ENCODE measurements around the gene RLN3.

Gene RLN3

DNA sequence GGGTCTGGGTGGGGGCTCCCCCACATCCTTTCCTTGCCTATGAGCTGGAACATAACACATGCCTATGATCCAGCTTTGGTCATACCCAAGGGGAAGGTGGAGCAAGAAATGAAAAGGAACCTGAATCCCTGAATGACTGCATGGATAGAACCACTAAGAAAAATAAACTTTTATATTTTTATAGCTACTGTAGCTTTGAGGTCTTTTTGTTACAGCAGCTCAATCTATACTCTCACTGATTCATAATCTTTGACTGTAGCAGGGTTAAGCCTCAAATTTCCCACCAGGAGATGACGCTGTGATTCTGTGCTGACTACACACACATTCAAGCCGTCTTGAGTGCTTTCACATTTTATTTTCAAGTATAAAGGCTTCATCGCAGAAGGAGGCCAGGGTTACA, 25.1 kb downstream of the RLN3 start:
- Histone ChIP-seq H3K36me3 (ENCODE audit: control insufficient read depth in 2 of 2, insufficient read depth in 2 of 2, low read length in 2 of 2) (peaks cover 0 to 2% of the 10 kb centered on the region in 2 donors), H3K4me3 (ENCODE audit: low read length in 2 of 2) (no peak overlapping the region), H3K27me3 (ENCODE audit: control insufficient read depth in 2 of 2, insufficient read depth in 2 of 2, low read length in 2 of 2) (no peaks in the 10 kb centered on the region), H3K9ac (ENCODE audit: low read depth in 1 of 2, low read length in 2 of 2) (no peak overlapping the region), H3K9me3 (ENCODE audit: control insufficient read depth in 2 of 2, low read length in 2 of 2) (no peaks in the 10 kb centered on the region), H3K4me1 (ENCODE audit: control insufficient read depth in 2 of 2, insufficient read depth in 2 of 2, low read length in 2 of 2) (peaks cover 0 to 3% of the 10 kb centered on the region in 2 donors), H3K27ac (ENCODE audit: low read depth in 2 of 2, low read length in 2 of 2) (no peak overlapping the region)

DNA sequence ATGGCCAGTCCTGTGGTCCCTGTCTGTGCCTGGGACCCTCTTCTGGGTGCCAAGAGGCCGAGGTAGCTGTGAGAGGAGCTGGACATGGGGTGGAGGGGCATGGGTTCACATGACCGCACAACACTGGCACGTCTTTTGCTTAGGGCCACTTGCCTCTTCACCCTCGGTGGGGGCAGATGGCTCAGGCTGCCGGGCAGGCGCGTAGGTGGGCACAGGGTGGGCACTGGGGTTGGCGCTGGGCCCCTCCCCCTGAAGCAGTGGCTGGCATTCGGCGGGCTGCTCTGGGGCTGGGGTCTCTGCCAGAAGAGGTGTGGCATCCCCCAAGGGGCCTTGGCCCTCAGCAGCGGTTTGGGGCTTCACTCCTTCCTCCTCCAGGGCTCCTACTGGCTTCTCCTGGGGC, 25.6 kb downstream of the RLN3 start:
- H3K36me3 ChIP-seq (ENCODE audit: control insufficient read depth in 2 of 2, insufficient read depth in 2 of 2, low read length in 2 of 2): peaks cover 0 to 2% of the 10 kb centered on the region in 2 donors

DNA sequence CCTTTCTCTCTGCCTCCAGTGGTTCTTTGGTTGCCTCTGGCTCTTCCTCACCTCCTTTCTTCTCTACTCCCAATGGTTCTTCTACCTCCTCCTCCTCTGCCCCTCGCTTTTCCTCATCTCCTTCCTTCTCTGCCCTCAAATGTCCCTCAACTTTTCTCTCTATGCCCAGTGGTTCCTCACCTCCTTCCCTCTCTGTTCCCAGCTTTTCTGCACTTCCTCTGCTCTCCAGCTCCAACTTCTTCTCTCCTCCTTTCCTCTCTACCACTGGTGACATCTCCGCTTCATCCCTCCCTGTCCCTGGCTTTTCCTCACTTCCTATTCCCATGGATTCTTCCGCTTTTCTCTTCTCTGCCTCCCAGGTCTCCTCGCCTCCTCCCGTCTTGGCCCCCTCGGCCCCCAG, 26.2 kb downstream of the RLN3 start:
- H3K9ac ChIP-seq (ENCODE audit: low read depth in 1 of 2, low read length in 2 of 2): no peak overlapping the region
- no peak overlapping the region for H3K4me3 ChIP-seq (ENCODE audit: low read length in 2 of 2)
- H3K9me3 ChIP-seq (ENCODE audit: control insufficient read depth in 2 of 2, low read length in 2 of 2): no peaks in the 10 kb centered on the region
- peaks cover 0 to 2% of the 10 kb centered on the region in 2 donors for H3K36me3 ChIP-seq (ENCODE audit: control insufficient read depth in 2 of 2, insufficient read depth in 2 of 2, low read length in 2 of 2)
- peaks cover 3 to 4% of the 10 kb centered on the region in 2 donors for H3K27me3 ChIP-seq (ENCODE audit: control insufficient read depth in 2 of 2, insufficient read depth in 2 of 2, low read length in 2 of 2)
- peaks cover 0 to 4% of the 10 kb centered on the region in 2 donors for H3K4me1 ChIP-seq (ENCODE audit: control insufficient read depth in 2 of 2, insufficient read depth in 2 of 2, low read length in 2 of 2)
- H3K27ac ChIP-seq (ENCODE audit: low read depth in 2 of 2, low read length in 2 of 2): no peak overlapping the region

More for the DNA sequence above, 25.6 kb downstream of the RLN3 start:
- H3K4me1 ChIP-seq (ENCODE audit: control insufficient read depth in 2 of 2, insufficient read depth in 2 of 2, low read length in 2 of 2): peaks cover 0 to 4% of the 10 kb centered on the region in 2 donors
- no peaks in the 10 kb centered on the region for H3K9me3 ChIP-seq (ENCODE audit: control insufficient read depth in 2 of 2, low read length in 2 of 2)
- no peak overlapping the region for H3K9ac ChIP-seq (ENCODE audit: low read depth in 1 of 2, low read length in 2 of 2)
- no peak overlapping the region for H3K27ac ChIP-seq (ENCODE audit: low read depth in 2 of 2, low read length in 2 of 2)
- H3K27me3 ChIP-seq (ENCODE audit: control insufficient read depth in 2 of 2, insufficient read depth in 2 of 2, low read length in 2 of 2): peaks cover 1 to 3% of the 10 kb centered on the region in 2 donors
- no peak overlapping the region for H3K4me3 ChIP-seq (ENCODE audit: low read length in 2 of 2)

DNA sequence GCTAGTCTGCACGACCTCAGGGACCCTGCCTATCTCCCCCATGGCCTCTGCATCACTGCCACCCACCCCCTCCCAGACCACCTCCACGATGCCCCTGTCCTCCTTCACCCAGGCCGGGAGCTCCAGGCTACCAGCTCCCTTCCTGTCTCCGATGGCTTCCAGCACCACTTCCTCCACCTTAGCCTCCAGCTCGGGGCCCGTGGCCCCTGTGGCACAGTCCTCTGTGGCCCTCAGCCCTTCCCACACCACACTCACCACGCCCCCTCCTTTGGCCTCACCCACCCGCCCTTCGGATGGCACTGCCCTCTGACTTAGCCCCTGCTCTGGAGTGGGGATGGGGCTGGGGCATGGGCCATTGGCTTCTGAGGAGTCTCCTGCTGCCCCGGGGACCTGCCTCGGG, 26.8 kb downstream of the RLN3 start:
- Histone ChIP-seq H3K4me1 (ENCODE audit: control insufficient read depth in 2 of 2, insufficient read depth in 2 of 2, low read length in 2 of 2) (peaks cover 0 to 4% of the 10 kb centered on the region in 2 donors), H3K27me3 (ENCODE audit: control insufficient read depth in 2 of 2, insufficient read depth in 2 of 2, low read length in 2 of 2) (peaks cover 3 to 4% of the 10 kb centered on the region in 2 donors), H3K27ac (ENCODE audit: low read depth in 2 of 2, low read length in 2 of 2) (no peak overlapping the region), H3K4me3 (ENCODE audit: low read length in 2 of 2) (no peak overlapping the region), H3K9ac (ENCODE audit: low read depth in 1 of 2, low read length in 2 of 2) (no peak overlapping the region), H3K9me3 (ENCODE audit: control insufficient read depth in 2 of 2, low read length in 2 of 2) (no peaks in the 10 kb centered on the region), H3K36me3 (ENCODE audit: control insufficient read depth in 2 of 2, insufficient read depth in 2 of 2, low read length in 2 of 2) (peaks cover 0 to 2% of the 10 kb centered on the region in 2 donors)

DNA sequence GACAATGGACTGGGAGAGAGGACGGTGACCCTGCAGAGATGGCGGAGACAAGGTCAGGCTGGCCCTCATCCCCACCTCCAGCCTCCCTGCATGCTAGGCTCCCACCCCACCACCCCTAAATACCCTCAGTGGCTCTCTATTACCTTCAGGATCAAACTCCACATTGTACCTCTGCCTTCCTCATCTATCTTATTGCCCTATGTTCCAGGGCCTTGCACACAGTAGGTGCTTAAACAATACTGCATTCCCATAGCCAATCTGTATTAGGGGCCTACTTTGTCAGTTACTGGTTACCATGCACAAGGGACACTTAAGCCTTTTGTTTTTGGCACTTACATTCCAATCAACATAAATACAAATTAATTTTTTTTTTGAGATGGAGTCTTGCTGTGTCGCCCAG, 27.4 kb downstream of the RLN3 start:
- no peak overlapping the region for H3K4me3 ChIP-seq (ENCODE audit: low read length in 2 of 2)
- H3K27me3 ChIP-seq (ENCODE audit: control insufficient read depth in 2 of 2, insufficient read depth in 2 of 2, low read length in 2 of 2): peaks cover 3 to 4% of the 10 kb centered on the region in 2 donors
- H3K4me1 ChIP-seq (ENCODE audit: control insufficient read depth in 2 of 2, insufficient read depth in 2 of 2, low read length in 2 of 2): peaks cover 0 to 4% of the 10 kb centered on the region in 2 donors
- H3K36me3 ChIP-seq (ENCODE audit: control insufficient read depth in 2 of 2, insufficient read depth in 2 of 2, low read length in 2 of 2): peaks cover 0 to 2% of the 10 kb centered on the region in 2 donors
- no peaks in the 10 kb centered on the region for H3K9me3 ChIP-seq (ENCODE audit: control insufficient read depth in 2 of 2, low read length in 2 of 2)
- no peak overlapping the region for H3K27ac ChIP-seq (ENCODE audit: low read depth in 2 of 2, low read length in 2 of 2)
- no peak overlapping the region for H3K9ac ChIP-seq (ENCODE audit: low read depth in 1 of 2, low read length in 2 of 2)

DNA sequence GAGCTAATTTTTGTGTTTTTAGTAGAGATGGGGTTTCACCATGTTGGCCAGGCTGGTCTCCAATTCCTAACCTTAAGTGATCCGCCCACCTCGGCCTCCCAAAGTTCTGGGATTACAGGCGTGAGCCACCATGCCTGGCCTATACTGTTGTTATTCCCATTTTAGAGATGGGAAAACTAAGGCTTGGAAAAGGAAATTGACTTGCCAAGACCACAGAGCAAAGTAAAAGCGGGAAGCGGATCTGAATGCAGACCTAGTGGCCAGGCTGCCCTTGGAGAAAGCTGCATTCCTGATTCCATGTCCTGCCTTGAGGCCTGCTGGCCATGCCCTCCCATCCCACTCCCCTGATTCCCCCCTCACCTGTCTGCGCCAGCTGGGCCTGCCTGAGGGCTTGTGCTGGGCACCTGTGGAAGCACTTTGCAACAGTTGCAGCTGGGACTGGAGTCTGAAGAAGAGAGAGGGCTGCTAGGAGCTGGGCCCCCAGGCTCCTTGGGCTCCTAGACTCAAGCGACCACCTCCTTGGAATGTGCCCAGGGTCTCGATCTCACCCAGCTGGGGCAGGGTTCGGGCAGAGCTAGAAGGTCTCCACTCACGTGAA, 28.2 kb downstream of the RLN3 start:
- Histone ChIP-seq H3K4me3 (ENCODE audit: low read length in 2 of 2) (no peak overlapping the region), H3K9me3 (ENCODE audit: control insufficient read depth in 2 of 2, low read length in 2 of 2) (no peaks in the 10 kb centered on the region), H3K27ac (ENCODE audit: low read depth in 2 of 2, low read length in 2 of 2) (no peak overlapping the region), H3K36me3 (ENCODE audit: control insufficient read depth in 2 of 2, insufficient read depth in 2 of 2, low read length in 2 of 2) (no peaks in the 10 kb centered on the region), H3K27me3 (ENCODE audit: control insufficient read depth in 2 of 2, insufficient read depth in 2 of 2, low read length in 2 of 2) (peaks cover 3 to 4% of the 10 kb centered on the region in 2 donors), H3K9ac (ENCODE audit: low read depth in 1 of 2, low read length in 2 of 2) (no peak overlapping the region), H3K4me1 (ENCODE audit: control insufficient read depth in 2 of 2, insufficient read depth in 2 of 2, low read length in 2 of 2) (peaks cover 0 to 4% of the 10 kb centered on the region in 2 donors)

DNA sequence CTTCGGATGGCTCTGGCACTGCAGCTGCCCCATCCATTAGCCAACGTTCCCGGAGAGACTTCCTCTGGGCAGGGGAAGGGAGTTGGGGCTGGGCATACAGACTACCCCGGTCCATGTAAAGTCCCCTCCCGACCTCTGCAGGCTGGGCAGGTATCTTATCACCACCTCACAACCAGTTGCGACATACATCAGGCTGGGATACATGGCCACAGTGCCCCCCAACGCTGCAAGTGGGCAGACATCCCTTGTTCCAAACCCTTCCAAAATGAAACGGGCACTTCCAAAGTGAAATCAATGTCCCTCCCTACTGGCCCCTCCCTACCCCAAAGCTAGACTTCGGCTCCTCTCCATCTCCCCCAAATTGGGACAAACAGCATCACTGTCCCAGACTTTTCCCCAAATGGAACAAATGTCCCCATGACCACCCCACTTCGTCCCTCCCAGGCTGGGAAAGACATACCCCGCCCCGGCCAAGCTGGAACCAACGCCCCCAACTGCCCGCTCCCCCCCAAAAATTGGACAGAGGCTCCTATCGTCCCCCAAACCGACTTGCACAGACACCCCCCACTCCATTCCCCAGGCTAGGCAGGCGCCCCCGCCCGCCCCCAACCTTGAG, 28.9 kb downstream of the RLN3 start:
- H3K9ac ChIP-seq (ENCODE audit: low read depth in 1 of 2, low read length in 2 of 2): no peak overlapping the region

DNA sequence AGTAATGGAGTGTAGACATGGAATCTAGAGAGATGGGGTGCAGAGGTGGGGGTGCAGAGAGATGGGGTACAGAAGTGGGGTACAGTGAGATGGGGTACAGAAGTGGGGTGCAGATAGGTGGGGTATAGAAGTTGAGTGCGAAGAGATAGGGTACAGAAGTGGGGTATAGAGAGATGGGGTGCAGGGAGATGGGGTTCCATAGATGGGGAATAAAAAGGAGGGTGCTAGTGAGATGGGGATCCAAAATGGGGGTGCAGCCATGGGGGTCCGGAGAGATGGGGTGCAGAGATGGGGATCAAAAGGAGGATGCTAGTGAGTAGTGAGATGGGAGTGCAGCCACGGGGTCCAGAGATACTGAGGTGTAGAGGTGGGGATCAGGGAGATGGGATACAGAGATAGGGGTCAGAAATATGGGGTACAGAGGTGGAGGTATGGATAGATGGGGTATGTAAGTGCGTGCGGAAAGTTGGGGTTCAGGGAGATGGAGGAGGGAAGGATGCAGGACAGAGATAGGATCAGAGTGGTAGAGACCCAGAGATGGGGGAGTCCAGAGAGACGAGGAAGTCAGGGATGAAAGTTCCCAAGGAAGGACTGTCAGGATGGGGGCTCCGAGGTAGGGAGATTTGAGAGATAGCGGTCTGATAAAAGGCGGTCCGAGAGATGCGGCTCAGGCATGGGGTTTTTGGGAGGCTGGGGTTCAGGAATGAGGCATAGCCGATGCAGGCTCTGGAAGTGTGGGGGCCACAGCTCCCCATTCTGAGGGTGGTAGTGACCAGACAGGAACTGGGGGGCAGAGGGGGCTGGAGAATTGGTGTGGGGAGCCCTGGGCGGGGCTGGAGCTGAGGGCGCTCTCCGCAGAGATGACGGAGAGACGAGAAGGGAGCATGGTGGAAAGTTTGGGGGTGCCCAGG, 30.5 kb downstream of the RLN3 start:
- no peak overlapping the region for H3K27ac ChIP-seq (ENCODE audit: low read depth in 2 of 2, low read length in 2 of 2)
- H3K36me3 ChIP-seq (ENCODE audit: control insufficient read depth in 2 of 2, insufficient read depth in 2 of 2, low read length in 2 of 2): no peaks in the 10 kb centered on the region
- H3K9me3 ChIP-seq (ENCODE audit: control insufficient read depth in 2 of 2, low read length in 2 of 2): no peaks in the 10 kb centered on the region
- peaks cover 3 to 4% of the 10 kb centered on the region in 2 donors for H3K4me1 ChIP-seq (ENCODE audit: control insufficient read depth in 2 of 2, insufficient read depth in 2 of 2, low read length in 2 of 2)
- H3K4me3 ChIP-seq (ENCODE audit: low read length in 2 of 2): no peak overlapping the region
- H3K9ac ChIP-seq (ENCODE audit: low read depth in 1 of 2, low read length in 2 of 2): no peak overlapping the region
- peaks cover 3 to 4% of the 10 kb centered on the region in 2 donors for H3K27me3 ChIP-seq (ENCODE audit: control insufficient read depth in 2 of 2, insufficient read depth in 2 of 2, low read length in 2 of 2)

More for the DNA sequence above, 28.9 kb downstream of the RLN3 start:
- Histone ChIP-seq H3K27ac (ENCODE audit: low read depth in 2 of 2, low read length in 2 of 2) (no peak overlapping the region), H3K9me3 (ENCODE audit: control insufficient read depth in 2 of 2, low read length in 2 of 2) (no peaks in the 10 kb centered on the region), H3K27me3 (ENCODE audit: control insufficient read depth in 2 of 2, insufficient read depth in 2 of 2, low read length in 2 of 2) (peaks cover 3 to 4% of the 10 kb centered on the region in 2 donors), H3K36me3 (ENCODE audit: control insufficient read depth in 2 of 2, insufficient read depth in 2 of 2, low read length in 2 of 2) (no peaks in the 10 kb centered on the region), H3K4me3 (ENCODE audit: low read length in 2 of 2) (no peak overlapping the region), H3K4me1 (ENCODE audit: control insufficient read depth in 2 of 2, insufficient read depth in 2 of 2, low read length in 2 of 2) (peaks cover 3 to 4% of the 10 kb centered on the region in 2 donors)

DNA sequence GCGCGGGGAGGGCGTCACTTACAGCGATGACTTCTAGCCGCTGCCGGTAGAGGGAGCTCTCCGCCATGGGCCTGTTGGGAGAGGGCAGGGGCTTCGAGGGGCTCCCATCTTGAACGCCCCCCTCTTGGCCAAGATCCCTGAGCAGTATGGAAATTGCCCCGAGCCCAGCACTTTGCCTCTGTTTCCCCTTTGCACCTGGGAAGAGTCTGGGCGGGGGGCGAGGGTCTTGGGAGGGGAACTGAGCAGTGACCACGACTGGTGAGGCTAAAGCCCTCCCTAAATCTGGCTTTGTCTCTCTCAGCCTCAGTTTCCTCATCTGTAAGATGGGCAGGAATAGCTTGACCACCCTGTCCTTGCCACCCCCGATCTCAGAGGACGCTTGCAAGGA, 31.1 kb downstream of the RLN3 start:
- H3K4me1 ChIP-seq (ENCODE audit: control insufficient read depth in 2 of 2, insufficient read depth in 2 of 2, low read length in 2 of 2): peaks cover 3 to 4% of the 10 kb centered on the region in 2 donors
- peaks cover 3 to 4% of the 10 kb centered on the region in 2 donors for H3K27me3 ChIP-seq (ENCODE audit: control insufficient read depth in 2 of 2, insufficient read depth in 2 of 2, low read length in 2 of 2)
- H3K4me3 ChIP-seq (ENCODE audit: low read length in 2 of 2): no peak overlapping the region
- no peak overlapping the region for H3K9ac ChIP-seq (ENCODE audit: low read depth in 1 of 2, low read length in 2 of 2)
- H3K27ac ChIP-seq (ENCODE audit: low read depth in 2 of 2, low read length in 2 of 2): no peak overlapping the region
- H3K36me3 ChIP-seq (ENCODE audit: control insufficient read depth in 2 of 2, insufficient read depth in 2 of 2, low read length in 2 of 2): no peaks in the 10 kb centered on the region
- no peaks in the 10 kb centered on the region for H3K9me3 ChIP-seq (ENCODE audit: control insufficient read depth in 2 of 2, low read length in 2 of 2)

DNA sequence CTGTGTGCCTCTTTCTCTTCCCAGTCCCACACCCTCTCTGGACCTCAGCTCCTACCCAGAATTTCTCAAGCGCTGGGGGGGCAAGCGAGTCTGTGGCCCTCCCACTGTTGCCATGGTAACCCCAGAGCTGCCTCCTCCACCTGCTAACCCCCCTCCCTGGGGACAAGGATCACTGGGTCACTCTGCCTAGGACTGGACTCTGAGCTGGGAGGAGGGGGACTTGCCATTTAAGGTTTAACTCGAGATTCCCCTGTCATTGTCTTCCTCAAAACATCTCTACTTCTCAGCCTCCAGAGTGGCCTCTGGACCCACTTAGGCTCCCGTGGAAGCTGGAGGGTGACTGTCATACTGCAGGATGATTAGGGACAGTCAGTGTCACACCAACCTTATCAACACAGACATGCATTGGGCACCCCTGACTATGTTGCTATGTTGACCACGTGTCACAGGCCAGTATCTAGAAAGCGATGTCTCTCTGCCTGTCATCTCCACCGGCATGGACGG, 31.8 kb downstream of the RLN3 start:
- H3K27me3 ChIP-seq (ENCODE audit: control insufficient read depth in 2 of 2, insufficient read depth in 2 of 2, low read length in 2 of 2): peaks cover 3 to 4% of the 10 kb centered on the region in 2 donors
- H3K4me3 ChIP-seq (ENCODE audit: low read length in 2 of 2): no peak overlapping the region
- no peak overlapping the region for H3K27ac ChIP-seq (ENCODE audit: low read depth in 2 of 2, low read length in 2 of 2)
- no peak overlapping the region for H3K9ac ChIP-seq (ENCODE audit: low read depth in 1 of 2, low read length in 2 of 2)
- H3K4me1 ChIP-seq (ENCODE audit: control insufficient read depth in 2 of 2, insufficient read depth in 2 of 2, low read length in 2 of 2): peaks cover 3 to 4% of the 10 kb centered on the region in 2 donors
- H3K36me3 ChIP-seq (ENCODE audit: control insufficient read depth in 2 of 2, insufficient read depth in 2 of 2, low read length in 2 of 2): no peaks in the 10 kb centered on the region
- no peaks in the 10 kb centered on the region for H3K9me3 ChIP-seq (ENCODE audit: control insufficient read depth in 2 of 2, low read length in 2 of 2)
